IgD-negative memory B cell (primary cell): ENCODE results near the gene VCAN. TPM values are rescaled to one million over a fixed set of nuclear protein-coding genes. Genes with fewer than 3 reads are reported as not detected.

Experiments
- H3K27ac Mint-ChIP-seq, 3 donors: one replicate each; pipeline ENCODE4 v1.8.0; 2020 to 2022; ENCODE audit warnings: mild to moderate bottlenecking in 3 of 3, mixed read lengths in 3 of 3, moderate library complexity in 1 of 3
- H3K27me3 Mint-ChIP-seq: one replicate; pipeline ENCODE4 v1.8.0; 2021; ENCODE audit warnings: mixed read lengths
- H3K36me3 Mint-ChIP-seq: one replicate; pipeline ENCODE4 v1.8.0; 2020; ENCODE audit warnings: mild to moderate bottlenecking, mixed read lengths
- H3K4me1 Mint-ChIP-seq, 3 donors: one replicate each; pipeline ENCODE4 v1.8.0; 2020 to 2022; ENCODE audit warnings: mixed read lengths in 3 of 3, mild to moderate bottlenecking in 1 of 3
- H3K4me3 Mint-ChIP-seq, 4 donors: one replicate each; pipeline ENCODE4 v1.8.0; 2020 to 2022; ENCODE audit warnings: mild to moderate bottlenecking in 4 of 4, mixed read lengths in 4 of 4, moderate library complexity in 3 of 4
- H3K9me3 Mint-ChIP-seq, 3 donors: one replicate each; pipeline ENCODE4 v1.8.0; 2020 to 2021; ENCODE audit warnings: mixed read lengths in 3 of 3, mild to moderate bottlenecking in 1 of 3
- polyA plus RNA-seq: library from polyadenylated mRNA; unstranded; fragments of 300-500 nt; fragmentation: Illumina TruSeq; gene quantifications from one replicate; pipeline ENCODE4 v1.2.3, GENCODE V29; 2021

VCAN gene
- polyA plus RNA-seq, 1 donor from 2014 or later, result 1.6 TPM

DNA sequence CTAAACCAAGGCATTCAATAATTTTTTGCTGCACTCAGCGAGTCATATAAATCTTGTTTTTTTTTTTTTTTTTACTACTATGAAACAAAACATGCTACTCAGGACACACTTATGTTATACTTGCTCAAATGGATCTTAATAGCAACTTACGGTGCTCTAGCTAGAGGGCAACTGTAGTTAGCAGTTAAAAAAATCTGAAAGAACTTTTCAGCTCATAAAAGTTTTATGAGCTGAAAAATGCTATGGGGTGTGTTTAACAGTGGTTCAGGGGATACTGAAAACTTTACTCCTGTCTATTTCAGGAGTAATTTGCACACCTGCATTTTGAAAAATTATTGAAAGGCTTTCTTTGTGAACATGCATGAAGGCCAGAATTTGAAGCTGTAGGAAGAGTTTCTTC is 53.4 kb downstream of the VCAN start:
- Mint-ChIP-seq H3K4me1 (no peaks in the 10 kb centered on the region), H3K27me3 (no peaks in the 10 kb centered on the region), H3K27ac (no peak overlapping the region), H3K36me3 (no peaks in the 10 kb centered on the region), H3K4me3 (no peak overlapping the region), H3K9me3 (no peaks in the 10 kb centered on the region)

DNA sequence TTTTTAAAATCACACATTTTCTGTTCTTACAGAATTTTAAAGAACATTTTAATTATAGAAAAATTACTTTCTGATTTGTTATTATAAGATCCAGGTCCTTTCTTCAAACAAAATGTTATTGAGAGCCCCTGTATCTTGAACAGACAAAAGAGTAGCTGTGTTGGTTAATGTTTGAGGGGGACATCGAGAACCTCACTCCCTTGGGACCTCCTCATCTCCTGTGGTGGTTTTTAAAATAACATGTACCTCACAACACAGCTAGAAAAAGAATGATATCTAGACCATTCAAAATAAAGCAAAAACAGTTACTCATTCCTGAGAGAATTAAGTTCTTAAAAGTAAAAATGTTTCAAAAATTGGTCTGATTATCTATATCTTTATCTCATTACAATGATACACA is 54.7 kb downstream of the VCAN start:
- H3K9me3 Mint-ChIP-seq, result no peaks in the 10 kb centered on the region
- no peak overlapping the region for H3K4me3 Mint-ChIP-seq
- no peak overlapping the region for H3K27ac Mint-ChIP-seq

DNA sequence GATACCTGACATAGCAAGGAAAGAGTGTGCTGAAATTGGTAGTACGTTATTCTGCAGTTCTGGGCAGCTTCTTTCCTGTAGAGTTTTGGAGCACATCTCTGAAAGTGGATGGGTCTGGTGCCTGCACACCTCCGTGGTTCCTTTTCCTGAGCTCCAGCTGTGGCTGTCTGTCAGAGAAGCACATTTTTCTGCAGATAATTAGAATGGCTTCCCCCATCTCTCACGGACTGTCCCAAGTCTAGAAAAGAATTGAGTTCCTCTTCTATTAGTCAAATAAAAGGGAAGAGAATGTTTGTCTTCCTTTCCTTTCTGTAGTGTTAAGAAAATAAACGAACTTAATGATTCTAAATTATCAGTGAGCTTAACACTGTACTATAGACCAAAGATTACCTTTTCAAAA is 55.7 kb downstream of the VCAN start:
- H3K4me1 Mint-ChIP-seq, result no peaks in the 10 kb centered on the region
- H3K9me3 Mint-ChIP-seq, result peaks cover 0 to 3% (median 0%) of the 10 kb centered on the region in 3 donors
- H3K27me3 Mint-ChIP-seq, result no peaks in the 10 kb centered on the region
- H3K27ac Mint-ChIP-seq, result no peak overlapping the region
- no peak overlapping the region for H3K4me3 Mint-ChIP-seq
- H3K36me3 Mint-ChIP-seq, result no peaks in the 10 kb centered on the region

More for the DNA sequence above, 54.7 kb downstream of the VCAN start:
- H3K4me1 Mint-ChIP-seq, result no peaks in the 10 kb centered on the region
- no peaks in the 10 kb centered on the region for H3K36me3 Mint-ChIP-seq
- no peaks in the 10 kb centered on the region for H3K27me3 Mint-ChIP-seq

DNA sequence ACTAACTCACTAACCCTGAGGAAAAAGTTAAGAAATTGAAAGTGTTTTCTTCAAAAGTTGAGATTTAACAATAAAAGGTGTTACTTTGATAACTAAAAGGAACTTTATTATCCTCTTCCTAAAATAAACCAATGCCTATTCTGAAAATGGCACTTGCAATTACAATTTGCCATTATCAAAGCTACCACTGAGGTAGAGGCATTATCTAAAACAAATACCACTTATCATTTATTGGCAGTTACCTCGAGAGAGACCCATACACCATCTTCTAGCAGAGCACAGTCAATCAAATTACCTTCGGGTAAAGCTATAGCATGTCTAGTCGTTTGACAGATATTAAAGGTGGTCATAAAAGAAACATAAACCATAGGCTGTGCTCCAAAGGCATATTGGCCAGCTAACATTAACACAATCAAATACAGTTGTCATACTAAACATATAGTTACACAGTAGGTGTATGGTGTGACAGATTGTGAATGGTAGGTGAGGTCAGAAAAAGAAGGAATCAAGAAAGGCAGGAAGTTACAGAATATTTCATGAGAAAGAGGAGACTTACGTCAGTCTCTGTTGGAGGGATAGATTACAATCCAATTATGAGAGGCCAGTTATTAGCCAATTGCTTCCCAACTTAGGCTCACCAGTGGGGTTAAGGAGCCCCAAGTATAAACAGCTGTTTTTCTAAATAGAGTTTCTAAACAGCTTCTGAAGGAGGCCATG is 56.3 kb downstream of the VCAN start:
- no peaks in the 10 kb centered on the region for H3K27me3 Mint-ChIP-seq
- H3K36me3 Mint-ChIP-seq, result no peaks in the 10 kb centered on the region
- H3K4me1 Mint-ChIP-seq, result no peaks in the 10 kb centered on the region

DNA sequence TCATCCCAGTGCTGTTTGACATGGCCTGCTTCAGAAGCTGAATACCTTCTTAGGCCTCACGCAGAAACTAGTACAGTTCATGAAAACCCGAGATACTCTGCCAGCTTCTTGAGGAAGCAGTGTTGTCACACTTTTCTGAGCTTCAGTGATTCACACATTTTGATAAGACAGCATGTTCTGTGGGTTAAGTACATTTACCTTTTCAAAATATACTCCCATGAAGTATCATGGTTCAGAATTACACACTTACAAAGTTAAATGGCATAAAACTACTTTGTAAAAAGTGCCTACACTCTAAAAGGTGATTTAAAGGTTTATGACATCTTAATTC is 56.9 kb downstream of the VCAN start:
- Mint-ChIP-seq H3K27ac (peak overlapping the region in 1 of 3 donors; percentile 1), H3K36me3 (no peaks in the 10 kb centered on the region), H3K4me1 (no peaks in the 10 kb centered on the region), H3K27me3 (no peaks in the 10 kb centered on the region), H3K9me3 (peaks cover 0 to 3% (median 0%) of the 10 kb centered on the region in 3 donors), H3K4me3 (no peak overlapping the region)

More for the DNA sequence above, 56.3 kb downstream of the VCAN start:
- H3K4me3 Mint-ChIP-seq, result no peak overlapping the region
- peaks cover 0 to 3% (median 0%) of the 10 kb centered on the region in 3 donors for H3K9me3 Mint-ChIP-seq
- H3K27ac Mint-ChIP-seq, result peak overlapping the region in 1 of 3 donors; percentile 1

DNA sequence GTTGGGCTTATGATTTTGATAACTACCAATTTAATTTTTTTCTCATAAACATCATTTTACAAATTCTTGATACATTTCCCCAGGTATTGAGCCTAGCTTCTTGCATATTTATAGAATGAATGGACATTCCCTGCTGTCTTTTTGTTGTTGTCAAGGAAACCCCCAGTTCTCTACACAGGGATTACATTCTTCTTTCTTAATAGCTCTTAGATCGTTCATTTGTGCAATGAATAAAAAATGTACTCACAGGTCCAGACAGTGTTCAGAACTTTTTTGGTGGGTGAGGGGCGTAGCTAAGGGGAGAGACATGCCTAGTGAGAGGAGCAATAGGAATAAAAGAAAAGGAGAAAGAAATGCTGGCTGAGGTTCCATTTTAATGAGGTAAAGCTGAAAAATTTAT is 58.6 kb downstream of the VCAN start:
- Mint-ChIP-seq H3K27ac (no peak overlapping the region), H3K9me3 (peaks cover 0 to 3% (median 0%) of the 10 kb centered on the region in 3 donors), H3K4me1 (no peaks in the 10 kb centered on the region), H3K27me3 (no peaks in the 10 kb centered on the region), H3K4me3 (no peak overlapping the region), H3K36me3 (no peaks in the 10 kb centered on the region)

DNA sequence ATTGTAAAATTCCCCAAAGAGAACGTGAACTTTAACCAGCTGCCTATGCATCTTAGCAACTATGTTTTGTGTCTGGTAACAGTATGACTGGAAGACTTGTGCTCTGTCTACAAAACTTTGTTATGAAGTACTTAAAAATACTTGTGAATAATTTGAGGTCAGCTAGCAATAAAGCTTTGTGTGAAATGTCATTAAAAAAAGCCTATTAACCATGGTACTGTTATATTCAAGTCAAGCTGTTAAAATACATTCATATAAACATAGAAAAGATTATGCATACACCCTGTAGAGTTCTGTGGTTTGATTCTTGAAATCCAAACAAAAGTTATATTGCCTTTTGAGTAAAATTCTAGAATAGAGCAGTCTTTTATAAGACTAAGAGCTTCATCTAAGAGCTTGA is 60.1 kb downstream of the VCAN start:
- Mint-ChIP-seq H3K36me3 (no peaks in the 10 kb centered on the region), H3K27me3 (no peaks in the 10 kb centered on the region), H3K4me1 (no peaks in the 10 kb centered on the region), H3K4me3 (no peak overlapping the region), H3K9me3 (peaks cover 0 to 3% (median 0%) of the 10 kb centered on the region in 3 donors), H3K27ac (no peak overlapping the region)

DNA sequence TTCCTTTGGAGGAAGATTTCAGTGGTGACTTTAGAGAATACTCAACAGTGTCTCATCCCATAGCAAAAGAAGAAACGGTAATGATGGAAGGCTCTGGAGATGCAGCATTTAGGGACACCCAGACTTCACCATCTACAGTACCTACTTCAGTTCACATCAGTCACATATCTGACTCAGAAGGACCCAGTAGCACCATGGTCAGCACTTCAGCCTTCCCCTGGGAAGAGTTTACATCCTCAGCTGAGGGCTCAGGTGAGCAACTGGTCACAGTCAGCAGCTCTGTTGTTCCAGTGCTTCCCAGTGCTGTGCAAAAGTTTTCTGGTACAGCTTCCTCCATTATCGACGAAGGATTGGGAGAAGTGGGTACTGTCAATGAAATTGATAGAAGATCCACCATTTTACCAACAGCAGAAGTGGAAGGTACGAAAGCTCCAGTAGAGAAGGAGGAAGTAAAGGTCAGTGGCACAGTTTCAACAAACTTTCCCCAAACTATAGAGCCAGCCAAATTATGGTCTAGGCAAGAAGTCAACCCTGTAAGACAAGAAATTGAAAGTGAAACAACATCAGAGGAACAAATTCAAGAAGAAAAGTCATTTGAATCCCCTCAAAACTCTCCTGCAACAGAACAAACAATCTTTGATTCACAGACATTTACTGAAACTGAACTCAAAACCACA is 67.4 kb downstream of the VCAN start:
- no peaks in the 10 kb centered on the region for H3K27me3 Mint-ChIP-seq
- H3K36me3 Mint-ChIP-seq, result no peaks in the 10 kb centered on the region
- peaks cover 0 to 2% (median 0%) of the 10 kb centered on the region in 3 donors for H3K9me3 Mint-ChIP-seq
- H3K4me1 Mint-ChIP-seq, result peaks cover 0 to 6% (median 3%) of the 10 kb centered on the region in 3 donors
- no peak overlapping the region for H3K27ac Mint-ChIP-seq
- no peak overlapping the region for H3K4me3 Mint-ChIP-seq

DNA sequence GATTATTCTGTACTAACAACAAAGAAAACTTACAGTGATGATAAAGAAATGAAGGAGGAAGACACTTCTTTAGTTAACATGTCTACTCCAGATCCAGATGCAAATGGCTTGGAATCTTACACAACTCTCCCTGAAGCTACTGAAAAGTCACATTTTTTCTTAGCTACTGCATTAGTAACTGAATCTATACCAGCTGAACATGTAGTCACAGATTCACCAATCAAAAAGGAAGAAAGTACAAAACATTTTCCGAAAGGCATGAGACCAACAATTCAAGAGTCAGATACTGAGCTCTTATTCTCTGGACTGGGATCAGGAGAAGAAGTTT is 67.9 kb downstream of the VCAN start:
- Mint-ChIP-seq H3K4me1 (peaks cover 0 to 6% (median 3%) of the 10 kb centered on the region in 3 donors), H3K27me3 (no peaks in the 10 kb centered on the region), H3K9me3 (peaks cover 0 to 2% (median 0%) of the 10 kb centered on the region in 3 donors), H3K36me3 (no peaks in the 10 kb centered on the region), H3K4me3 (no peak overlapping the region), H3K27ac (peak overlapping the region in 1 of 3 donors; percentile 24)

DNA sequence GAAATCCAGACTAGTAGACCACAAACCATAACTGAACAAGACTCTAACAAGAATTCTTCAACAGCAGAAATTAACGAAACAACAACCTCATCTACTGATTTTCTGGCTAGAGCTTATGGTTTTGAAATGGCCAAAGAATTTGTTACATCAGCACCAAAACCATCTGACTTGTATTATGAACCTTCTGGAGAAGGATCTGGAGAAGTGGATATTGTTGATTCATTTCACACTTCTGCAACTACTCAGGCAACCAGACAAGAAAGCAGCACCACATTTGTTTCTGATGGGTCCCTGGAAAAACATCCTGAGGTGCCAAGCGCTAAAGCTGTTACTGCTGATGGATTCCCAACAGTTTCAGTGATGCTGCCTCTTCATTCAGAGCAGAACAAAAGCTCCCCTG is 68.6 kb downstream of the VCAN start:
- no peaks in the 10 kb centered on the region for H3K27me3 Mint-ChIP-seq
- no peak overlapping the region for H3K4me3 Mint-ChIP-seq
- H3K4me1 Mint-ChIP-seq, result peaks cover 0 to 6% (median 3%) of the 10 kb centered on the region in 3 donors
- H3K27ac Mint-ChIP-seq, result no peak overlapping the region
- no peaks in the 10 kb centered on the region for H3K36me3 Mint-ChIP-seq
- peaks cover 0 to 2% (median 0%) of the 10 kb centered on the region in 3 donors for H3K9me3 Mint-ChIP-seq

DNA sequence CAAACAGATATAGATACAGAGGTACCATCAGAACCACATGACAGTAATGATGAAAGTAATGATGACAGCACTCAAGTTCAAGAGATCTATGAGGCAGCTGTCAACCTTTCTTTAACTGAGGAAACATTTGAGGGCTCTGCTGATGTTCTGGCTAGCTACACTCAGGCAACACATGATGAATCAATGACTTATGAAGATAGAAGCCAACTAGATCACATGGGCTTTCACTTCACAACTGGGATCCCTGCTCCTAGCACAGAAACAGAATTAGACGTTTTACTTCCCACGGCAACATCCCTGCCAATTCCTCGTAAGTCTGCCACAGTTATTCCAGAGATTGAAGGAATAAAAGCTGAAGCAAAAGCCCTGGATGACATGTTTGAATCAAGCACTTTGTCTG is 69.2 kb downstream of the VCAN start:
- no peaks in the 10 kb centered on the region for H3K36me3 Mint-ChIP-seq
- peaks cover 0 to 6% (median 3%) of the 10 kb centered on the region in 3 donors for H3K4me1 Mint-ChIP-seq
- peaks cover 0 to 2% (median 0%) of the 10 kb centered on the region in 3 donors for H3K9me3 Mint-ChIP-seq
- H3K27me3 Mint-ChIP-seq, result no peaks in the 10 kb centered on the region
- H3K4me3 Mint-ChIP-seq, result no peak overlapping the region
- H3K27ac Mint-ChIP-seq, result no peak overlapping the region

DNA sequence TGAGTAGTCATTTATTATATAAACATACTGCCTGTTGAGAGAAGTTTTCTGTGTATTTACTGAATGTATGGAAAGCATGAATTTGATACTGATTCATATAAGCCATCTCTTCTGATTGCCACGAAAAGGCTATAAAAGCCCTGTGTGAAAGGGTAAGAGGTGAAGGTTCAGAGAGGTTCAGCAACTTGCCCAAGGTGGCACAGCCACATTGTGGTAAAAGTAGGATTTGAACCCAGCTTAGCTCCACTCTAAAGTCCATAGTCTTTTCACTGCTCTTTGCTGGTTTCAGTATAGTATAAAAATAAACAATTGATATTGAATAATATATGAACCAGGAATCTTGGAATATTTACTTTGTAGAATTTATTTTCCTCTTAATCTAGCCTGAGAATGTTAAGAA is 71.3 kb downstream of the VCAN start:
- H3K9me3 Mint-ChIP-seq, result peaks cover 0 to 2% (median 0%) of the 10 kb centered on the region in 3 donors
- H3K4me3 Mint-ChIP-seq, result no peak overlapping the region
- peaks cover 0 to 6% (median 3%) of the 10 kb centered on the region in 3 donors for H3K4me1 Mint-ChIP-seq
- H3K27me3 Mint-ChIP-seq, result peaks cover 1% of the 10 kb centered on the region
- H3K27ac Mint-ChIP-seq, result no peak overlapping the region
- H3K36me3 Mint-ChIP-seq, result no peaks in the 10 kb centered on the region

DNA sequence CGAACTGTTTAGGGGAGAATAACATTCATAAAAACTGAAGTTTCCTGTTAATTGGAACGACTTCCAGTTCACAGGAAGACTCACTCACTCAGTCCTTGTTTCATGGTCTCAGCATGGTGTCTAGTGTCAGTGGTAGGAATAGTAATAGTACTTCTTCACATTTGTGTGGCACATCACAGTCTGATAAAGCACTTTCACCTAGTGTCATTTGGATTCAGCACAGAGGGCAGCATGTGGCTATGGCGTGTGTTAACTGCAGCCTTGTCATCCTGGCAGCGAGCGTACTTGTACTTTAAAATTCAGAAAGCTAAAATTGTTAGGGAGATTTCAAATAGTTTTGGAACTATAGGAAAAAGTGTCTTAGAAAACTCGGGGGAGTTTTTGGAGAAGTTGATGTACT is 72.4 kb downstream of the VCAN start:
- H3K27ac Mint-ChIP-seq, result no peak overlapping the region
- H3K27me3 Mint-ChIP-seq, result peaks cover 1% of the 10 kb centered on the region
- peaks cover 0 to 6% (median 3%) of the 10 kb centered on the region in 3 donors for H3K4me1 Mint-ChIP-seq
- H3K4me3 Mint-ChIP-seq, result no peak overlapping the region
- H3K36me3 Mint-ChIP-seq, result no peaks in the 10 kb centered on the region
- peaks cover 0 to 2% (median 0%) of the 10 kb centered on the region in 3 donors for H3K9me3 Mint-ChIP-seq

DNA sequence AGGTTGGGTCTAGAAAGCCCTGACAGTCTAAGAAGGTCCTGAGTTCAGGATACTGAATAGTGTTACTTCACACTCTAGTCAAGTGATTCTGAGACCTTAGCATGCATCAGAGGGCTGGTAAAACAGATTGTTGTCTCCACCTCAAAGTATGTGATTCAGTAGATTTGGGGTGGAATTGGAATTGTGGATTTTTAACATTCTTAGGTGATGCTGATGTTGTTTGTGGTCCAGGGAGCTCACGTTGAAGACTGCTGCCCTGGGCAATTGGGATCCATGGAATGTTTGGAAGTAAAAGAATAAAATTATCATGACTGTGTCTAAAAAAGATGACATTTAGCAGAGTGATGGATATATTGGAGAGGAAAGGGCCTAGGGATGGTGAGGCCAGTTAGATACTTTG is 75.6 kb downstream of the VCAN start:
- H3K27me3 Mint-ChIP-seq, result peaks cover 1% of the 10 kb centered on the region
- no peaks in the 10 kb centered on the region for H3K9me3 Mint-ChIP-seq
- no peaks in the 10 kb centered on the region for H3K4me1 Mint-ChIP-seq
- H3K27ac Mint-ChIP-seq, result no peak overlapping the region
- no peaks in the 10 kb centered on the region for H3K36me3 Mint-ChIP-seq
- H3K4me3 Mint-ChIP-seq, result peak overlapping the region in 1 of 4 donors; percentile 81

DNA sequence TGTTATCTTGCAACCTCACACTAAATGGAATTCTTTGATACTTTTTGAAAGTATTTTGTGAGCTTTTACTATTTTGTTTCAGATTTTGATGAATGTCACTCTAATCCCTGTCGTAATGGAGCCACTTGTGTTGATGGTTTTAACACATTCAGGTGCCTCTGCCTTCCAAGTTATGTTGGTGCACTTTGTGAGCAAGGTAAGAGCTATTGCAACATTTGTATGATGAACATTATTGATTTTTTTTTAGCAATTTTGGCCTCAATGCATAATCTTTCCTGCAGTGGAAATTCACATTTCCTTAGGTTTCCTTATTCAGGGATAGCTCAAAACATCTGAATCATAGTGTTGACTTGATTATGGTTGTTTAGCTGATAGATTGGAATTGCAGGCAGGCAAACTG is 76.3 kb downstream of the VCAN start:
- Mint-ChIP-seq H3K27me3 (peaks cover 1% of the 10 kb centered on the region), H3K36me3 (no peaks in the 10 kb centered on the region), H3K27ac (no peak overlapping the region), H3K9me3 (no peaks in the 10 kb centered on the region), H3K4me3 (no peak overlapping the region), H3K4me1 (no peaks in the 10 kb centered on the region)

DNA sequence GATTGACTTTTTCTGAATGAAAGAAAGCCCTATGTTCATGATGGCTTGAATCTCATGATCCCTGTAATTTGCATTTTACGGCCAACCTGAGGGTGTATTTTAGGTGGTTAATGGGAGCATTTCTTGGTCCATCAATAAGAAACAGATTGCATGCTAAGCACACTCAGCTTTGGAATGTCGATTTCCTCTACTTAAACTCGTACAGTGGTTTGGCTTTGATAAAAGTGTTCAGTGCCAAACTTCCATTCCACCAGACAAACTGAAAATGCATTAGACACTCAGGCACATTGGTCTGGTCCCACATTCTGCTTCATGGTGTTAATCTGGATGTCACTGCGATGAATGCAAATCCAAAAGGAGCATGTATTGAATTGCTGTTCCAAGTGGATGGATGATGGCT is 77.0 kb downstream of the VCAN start:
- H3K36me3 Mint-ChIP-seq, result no peaks in the 10 kb centered on the region
- H3K27ac Mint-ChIP-seq, result no peak overlapping the region
- no peaks in the 10 kb centered on the region for H3K4me1 Mint-ChIP-seq
- peaks cover 1% of the 10 kb centered on the region for H3K27me3 Mint-ChIP-seq
- no peaks in the 10 kb centered on the region for H3K9me3 Mint-ChIP-seq
- no peak overlapping the region for H3K4me3 Mint-ChIP-seq
